WTC11 (cell line): Measurements from ENCODE around the gene EPHA1. TPM values are rescaled to one million over a fixed set of nuclear protein-coding genes. Genes with fewer than 3 reads are reported as not detected.

Experiments
- ATAC-seq: fragments of 200-7000 bp; cut with Tn5 transposase; 2 replicates; pipeline ENCODE4 v1.10.0; 2021; ENCODE audit warnings: mild to moderate bottlenecking, moderate library complexity
- CTCF ChIA-PET: fragments of 300-600 bp; sonication (Branson Sonifier 250); formaldehyde crosslinking; loops from one replicate; lab custom pipeline; 2021; ENCODE audit warnings: antibody characterized with exemption; lab: Charles Lee
- POLR2A ChIA-PET: fragments of 350-600 bp; sonication (Branson Sonifier 250); formaldehyde crosslinking; loops from one replicate; lab custom pipeline; 2021; ENCODE audit warnings: antibody characterized with exemption; lab: Charles Lee
- DNase-seq: peaks from one replicate; pipeline ENCODE4 v3.0.0; 2021; ENCODE audit warnings: low spot score
- H3K27ac Mint-ChIP-seq: 2 replicates; pipeline ENCODE4 v1.8.0; 2021; ENCODE audit warnings: mixed read lengths
- H3K27me3 Mint-ChIP-seq: 2 replicates; pipeline ENCODE4 v1.8.0; 2021; ENCODE audit warnings: low read depth, mild to moderate bottlenecking, moderate library complexity, mixed read lengths
- H3K36me3 Mint-ChIP-seq: 2 replicates; pipeline ENCODE4 v1.8.0; 2021; ENCODE audit warnings: mixed read lengths
- H3K4me1 Mint-ChIP-seq: 2 replicates; pipeline ENCODE4 v1.8.0; 2022; ENCODE audit warnings: mixed read lengths
- H3K4me3 Mint-ChIP-seq: 2 replicates; pipeline ENCODE4 v1.8.0; 2021; ENCODE audit warnings: mild to moderate bottlenecking, moderate library complexity, mixed read lengths
- H3K9me3 Mint-ChIP-seq: 2 replicates; pipeline ENCODE4 v1.8.0; 2021; ENCODE audit warnings: mixed read lengths
- ATF1 ChIP-seq: sonication (generic); formaldehyde crosslinking; IDR thresholded peaks from 2 replicates; pipeline ENCODE4 v1.8.1; 2023; ENCODE audit warnings: mild to moderate bottlenecking, moderate library complexity, missing genetic modification reagents
- CREM ChIP-seq: sonication (generic); formaldehyde crosslinking; IDR thresholded peaks from 2 replicates; pipeline ENCODE4 v1.8.1; 2022; ENCODE audit warnings: mild to moderate bottlenecking, missing genetic modification reagents, moderate library complexity
- FOXJ3 ChIP-seq: sonication (generic); formaldehyde crosslinking; IDR thresholded peaks from 2 replicates; pipeline ENCODE4 v1.9.0; 2021; ENCODE audit warnings: missing genetic modification reagents, mild to moderate bottlenecking, borderline replicate concordance
- GABPB1 ChIP-seq: sonication (generic); formaldehyde crosslinking; IDR thresholded peaks from 2 replicates; pipeline ENCODE4 v1.8.1; 2023; ENCODE audit warnings: mild to moderate bottlenecking, missing genetic modification reagents
- GTF2I ChIP-seq: fragments of 250-450 bp; sonication (Bioruptor Pico); conservative IDR thresholded peaks from 2 replicates; pipeline ENCODE4 v1.4.0; 2021; ENCODE audit warnings: mild to moderate bottlenecking
- MXD4 ChIP-seq: fragments of 250-450 bp; sonication (Bioruptor Pico); IDR thresholded peaks from 2 replicates; pipeline ENCODE4 v1.8.0; 2021; ENCODE audit warnings: mild to moderate bottlenecking, moderate library complexity, borderline replicate concordance
- NFATC4 ChIP-seq: fragments of 250-450 bp; sonication (Bioruptor Pico); IDR thresholded peaks from 2 replicates; pipeline ENCODE4 v1.9.0; 2021; ENCODE audit warnings: mild to moderate bottlenecking
- RELA ChIP-seq: sonication (generic); formaldehyde crosslinking; IDR thresholded peaks from 2 replicates; pipeline ENCODE4 v1.8.1; 2022; ENCODE audit warnings: missing genetic modification reagents, mild to moderate bottlenecking, borderline replicate concordance
- ZNF263 ChIP-seq: sonication (generic); formaldehyde crosslinking; IDR thresholded peaks from 2 replicates; pipeline ENCODE4 v1.8.1; 2022; ENCODE audit warnings: low read depth, mild to moderate bottlenecking, moderate library complexity, missing genetic modification reagents
- ZNF423 ChIP-seq: fragments of 250-450 bp; sonication (Bioruptor Pico); IDR thresholded peaks from 2 replicates; pipeline ENCODE4 v2.1.2; 2022; ENCODE audit warnings: mild to moderate bottlenecking, moderate library complexity
- ZNF671 ChIP-seq: fragments of 250-450 bp; sonication (Bioruptor Pico); IDR thresholded peaks from 2 replicates; pipeline ENCODE4 v1.8.0; 2021; ENCODE audit warnings: mild to moderate bottlenecking
- total RNA-seq: library from RNA; stranded (reverse); gene quantifications from 3 replicates; pipeline ENCODE4 v1.2.3, GENCODE V29; 2021
- TF ChIP-seq, protein P1 (sequence below): sonication (generic); formaldehyde crosslinking; conservative IDR thresholded peaks from 2 replicates; pipeline ENCODE4 v1.8.1; 2022; ENCODE audit warnings: mild to moderate bottlenecking, missing genetic modification reagents
- TF ChIP-seq, protein P2 (sequence below): sonication (generic); formaldehyde crosslinking; IDR thresholded peaks from 2 replicates; pipeline ENCODE4 v1.8.0; 2022; ENCODE audit warnings: missing genetic modification reagents
- TF ChIP-seq, protein P3 (sequence below): sonication (generic); formaldehyde crosslinking; IDR thresholded peaks from 2 replicates; pipeline ENCODE4 v1.8.0; 2022; ENCODE audit warnings: mild to moderate bottlenecking, missing genetic modification reagents
- TF ChIP-seq, protein P4 (sequence below): sonication (generic); formaldehyde crosslinking; IDR thresholded peaks from 2 replicates; pipeline ENCODE4 v1.8.1; 2023; ENCODE audit warnings: mild to moderate bottlenecking, missing genetic modification reagents, borderline replicate concordance
- TF ChIP-seq, protein P5 (sequence below): fragments of 250-450 bp; sonication (Bioruptor Pico); IDR thresholded peaks from 2 replicates; pipeline ENCODE4 v1.9.0; 2021; ENCODE audit warnings: moderate library complexity, mild to moderate bottlenecking, inconsistent platforms, borderline replicate concordance
- TF ChIP-seq, protein P6 (sequence below): fragments of 250-450 bp; sonication (Bioruptor Pico); conservative IDR thresholded peaks from 2 replicates; pipeline ENCODE4 v1.9.0; 2021; ENCODE audit warnings: mild to moderate bottlenecking
- TF ChIP-seq, protein P7 (sequence below): sonication (generic); formaldehyde crosslinking; IDR thresholded peaks from 2 replicates; pipeline ENCODE4 v1.8.1; 2023; ENCODE audit warnings: mild to moderate bottlenecking, missing genetic modification reagents, moderate library complexity

EPHA1 gene
- total RNA-seq, 1 experiment from 2014 or later, result 203 TPM

DNA sequence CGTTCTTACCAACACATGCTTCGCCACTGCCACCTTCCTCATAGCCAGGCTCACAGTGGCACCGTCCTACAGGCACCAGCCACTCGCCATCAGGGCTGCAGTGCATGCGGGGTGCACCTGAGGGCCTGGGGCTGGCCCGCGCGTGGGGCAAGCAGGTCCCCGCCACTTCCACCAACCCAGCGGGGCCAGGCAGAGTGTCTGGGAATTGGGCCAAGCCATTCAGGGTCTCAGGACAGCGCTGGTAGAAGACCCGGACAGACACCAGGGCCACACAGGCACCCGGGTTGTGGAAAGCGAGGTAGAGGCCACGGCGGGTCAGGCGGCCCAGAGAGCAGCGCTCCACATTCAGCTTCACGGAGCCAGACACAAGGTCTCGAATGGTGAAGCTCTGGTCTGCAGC lies 9.0 kb downstream of the EPHA1 start:
- H3K4me3 Mint-ChIP-seq, result no peak overlapping the region
- H3K27ac Mint-ChIP-seq, result no peak overlapping the region
- peaks cover 88% of the 10 kb centered on the region for H3K36me3 Mint-ChIP-seq
- CTCF ChIA-PET, result no interaction called here
- POLR2A ChIA-PET, result interaction anchor here (1.2 kb wide), 1 partner anchor 8 kb away, joined by 3 read pairs; the partner anchor contains the start of gene EPHA1
- TF ChIP-seq, protein P1, sequence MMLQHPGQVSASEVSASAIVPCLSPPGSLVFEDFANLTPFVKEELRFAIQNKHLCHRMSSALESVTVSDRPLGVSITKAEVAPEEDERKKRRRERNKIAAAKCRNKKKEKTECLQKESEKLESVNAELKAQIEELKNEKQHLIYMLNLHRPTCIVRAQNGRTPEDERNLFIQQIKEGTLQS (CRISPR knock-in tag), result no peak
- TF ChIP-seq CREM (no peak), GABPB1 (CRISPR knock-in tag) (no peak), GTF2I (CRISPR knock-in tag) (no peak), ZNF671 (CRISPR knock-in tag) (no peak), ZNF263 (CRISPR knock-in tag) (no peak), MXD4 (no peak), FOXJ3 (no peak)
- TF ChIP-seq, protein P2, sequence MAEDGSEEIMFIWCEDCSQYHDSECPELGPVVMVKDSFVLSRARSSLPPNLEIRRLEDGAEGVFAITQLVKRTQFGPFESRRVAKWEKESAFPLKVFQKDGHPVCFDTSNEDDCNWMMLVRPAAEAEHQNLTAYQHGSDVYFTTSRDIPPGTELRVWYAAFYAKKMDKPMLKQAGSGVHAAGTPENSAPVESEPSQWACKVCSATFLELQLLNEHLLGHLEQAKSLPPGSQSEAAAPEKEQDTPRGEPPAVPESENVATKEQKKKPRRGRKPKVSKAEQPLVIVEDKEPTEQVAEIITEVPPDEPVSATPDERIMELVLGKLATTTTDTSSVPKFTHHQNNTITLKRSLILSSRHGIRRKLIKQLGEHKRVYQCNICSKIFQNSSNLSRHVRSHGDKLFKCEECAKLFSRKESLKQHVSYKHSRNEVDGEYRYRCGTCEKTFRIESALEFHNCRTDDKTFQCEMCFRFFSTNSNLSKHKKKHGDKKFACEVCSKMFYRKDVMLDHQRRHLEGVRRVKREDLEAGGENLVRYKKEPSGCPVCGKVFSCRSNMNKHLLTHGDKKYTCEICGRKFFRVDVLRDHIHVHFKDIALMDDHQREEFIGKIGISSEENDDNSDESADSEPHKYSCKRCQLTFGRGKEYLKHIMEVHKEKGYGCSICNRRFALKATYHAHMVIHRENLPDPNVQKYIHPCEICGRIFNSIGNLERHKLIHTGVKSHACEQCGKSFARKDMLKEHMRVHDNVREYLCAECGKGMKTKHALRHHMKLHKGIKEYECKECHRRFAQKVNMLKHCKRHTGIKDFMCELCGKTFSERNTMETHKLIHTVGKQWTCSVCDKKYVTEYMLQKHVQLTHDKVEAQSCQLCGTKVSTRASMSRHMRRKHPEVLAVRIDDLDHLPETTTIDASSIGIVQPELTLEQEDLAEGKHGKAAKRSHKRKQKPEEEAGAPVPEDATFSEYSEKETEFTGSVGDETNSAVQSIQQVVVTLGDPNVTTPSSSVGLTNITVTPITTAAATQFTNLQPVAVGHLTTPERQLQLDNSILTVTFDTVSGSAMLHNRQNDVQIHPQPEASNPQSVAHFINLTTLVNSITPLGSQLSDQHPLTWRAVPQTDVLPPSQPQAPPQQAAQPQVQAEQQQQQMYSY (CRISPR knock-in tag), result no peak
- TF ChIP-seq, protein P3, sequence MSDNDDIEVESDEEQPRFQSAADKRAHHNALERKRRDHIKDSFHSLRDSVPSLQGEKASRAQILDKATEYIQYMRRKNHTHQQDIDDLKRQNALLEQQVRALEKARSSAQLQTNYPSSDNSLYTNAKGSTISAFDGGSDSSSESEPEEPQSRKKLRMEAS, result no peak
- TF ChIP-seq, protein P4, sequence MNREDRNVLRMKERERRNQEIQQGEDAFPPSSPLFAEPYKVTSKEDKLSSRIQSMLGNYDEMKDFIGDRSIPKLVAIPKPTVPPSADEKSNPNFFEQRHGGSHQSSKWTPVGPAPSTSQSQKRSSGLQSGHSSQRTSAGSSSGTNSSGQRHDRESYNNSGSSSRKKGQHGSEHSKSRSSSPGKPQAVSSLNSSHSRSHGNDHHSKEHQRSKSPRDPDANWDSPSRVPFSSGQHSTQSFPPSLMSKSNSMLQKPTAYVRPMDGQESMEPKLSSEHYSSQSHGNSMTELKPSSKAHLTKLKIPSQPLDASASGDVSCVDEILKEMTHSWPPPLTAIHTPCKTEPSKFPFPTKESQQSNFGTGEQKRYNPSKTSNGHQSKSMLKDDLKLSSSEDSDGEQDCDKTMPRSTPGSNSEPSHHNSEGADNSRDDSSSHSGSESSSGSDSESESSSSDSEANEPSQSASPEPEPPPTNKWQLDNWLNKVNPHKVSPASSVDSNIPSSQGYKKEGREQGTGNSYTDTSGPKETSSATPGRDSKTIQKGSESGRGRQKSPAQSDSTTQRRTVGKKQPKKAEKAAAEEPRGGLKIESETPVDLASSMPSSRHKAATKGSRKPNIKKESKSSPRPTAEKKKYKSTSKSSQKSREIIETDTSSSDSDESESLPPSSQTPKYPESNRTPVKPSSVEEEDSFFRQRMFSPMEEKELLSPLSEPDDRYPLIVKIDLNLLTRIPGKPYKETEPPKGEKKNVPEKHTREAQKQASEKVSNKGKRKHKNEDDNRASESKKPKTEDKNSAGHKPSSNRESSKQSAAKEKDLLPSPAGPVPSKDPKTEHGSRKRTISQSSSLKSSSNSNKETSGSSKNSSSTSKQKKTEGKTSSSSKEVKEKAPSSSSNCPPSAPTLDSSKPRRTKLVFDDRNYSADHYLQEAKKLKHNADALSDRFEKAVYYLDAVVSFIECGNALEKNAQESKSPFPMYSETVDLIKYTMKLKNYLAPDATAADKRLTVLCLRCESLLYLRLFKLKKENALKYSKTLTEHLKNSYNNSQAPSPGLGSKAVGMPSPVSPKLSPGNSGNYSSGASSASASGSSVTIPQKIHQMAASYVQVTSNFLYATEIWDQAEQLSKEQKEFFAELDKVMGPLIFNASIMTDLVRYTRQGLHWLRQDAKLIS (CRISPR knock-in tag), result no peak
- TF ChIP-seq, all 79 proteins: peak for 0
- DNase-seq (no peak), ATAC-seq (no peak)
- peaks cover 10% of the 10 kb centered on the region for H3K4me1 Mint-ChIP-seq
- no peaks in the 10 kb centered on the region for H3K27me3 Mint-ChIP-seq
- no peaks in the 10 kb centered on the region for H3K9me3 Mint-ChIP-seq

DNA sequence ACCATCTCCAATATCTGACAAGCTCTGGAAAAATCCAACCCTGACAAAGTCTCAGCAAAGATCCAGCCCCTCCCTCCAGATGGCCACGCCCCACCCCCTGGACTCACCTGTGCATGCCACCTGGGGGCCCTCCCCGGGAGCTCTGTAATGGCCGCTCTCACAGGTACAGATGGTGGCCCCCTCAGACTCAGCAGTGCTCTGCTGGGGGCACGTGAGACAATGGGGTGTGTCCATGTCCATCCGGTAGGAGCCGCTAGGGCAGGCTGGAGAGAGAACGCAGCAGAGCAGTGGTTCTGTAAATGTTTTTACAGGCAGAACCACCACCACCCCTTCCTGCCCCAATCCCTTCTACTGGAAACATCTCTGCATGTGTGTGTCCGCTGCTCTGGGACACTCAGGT lies 9.5 kb downstream of the EPHA1 start:
- CTCF ChIA-PET, result interaction anchor here (0.8 to 1.0 kb wide), 3 partner anchors 9 to 19 kb away, joined by 3 to 6 read pairs (median 4); partner anchors contain the start of gene EPHA1

More for the DNA sequence above, 9.5 kb downstream of the EPHA1 start:
- peaks cover 8% of the 10 kb centered on the region for H3K4me1 Mint-ChIP-seq
- no peak overlapping the region for H3K4me3 Mint-ChIP-seq
- DNase-seq (no peak), ATAC-seq (no peak)
- H3K27ac Mint-ChIP-seq, result no peak overlapping the region
- TF ChIP-seq RELA (CRISPR knock-in tag) (no peak), ZNF423 (CRISPR knock-in tag) (no peak), NFATC4 (no peak), ATF1 (no peak)
- TF ChIP-seq, protein P5, sequence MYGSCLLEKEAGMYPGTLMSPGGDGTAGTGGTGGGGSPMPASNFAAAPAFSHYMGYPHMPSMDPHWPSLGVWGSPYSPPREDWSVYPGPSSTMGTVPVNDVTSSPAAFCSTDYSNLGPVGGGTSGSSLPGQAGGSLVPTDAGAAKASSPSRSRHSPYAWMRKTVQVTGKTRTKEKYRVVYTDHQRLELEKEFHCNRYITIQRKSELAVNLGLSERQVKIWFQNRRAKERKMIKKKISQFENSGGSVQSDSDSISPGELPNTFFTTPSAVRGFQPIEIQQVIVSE, result no peak
- TF ChIP-seq, protein P6, sequence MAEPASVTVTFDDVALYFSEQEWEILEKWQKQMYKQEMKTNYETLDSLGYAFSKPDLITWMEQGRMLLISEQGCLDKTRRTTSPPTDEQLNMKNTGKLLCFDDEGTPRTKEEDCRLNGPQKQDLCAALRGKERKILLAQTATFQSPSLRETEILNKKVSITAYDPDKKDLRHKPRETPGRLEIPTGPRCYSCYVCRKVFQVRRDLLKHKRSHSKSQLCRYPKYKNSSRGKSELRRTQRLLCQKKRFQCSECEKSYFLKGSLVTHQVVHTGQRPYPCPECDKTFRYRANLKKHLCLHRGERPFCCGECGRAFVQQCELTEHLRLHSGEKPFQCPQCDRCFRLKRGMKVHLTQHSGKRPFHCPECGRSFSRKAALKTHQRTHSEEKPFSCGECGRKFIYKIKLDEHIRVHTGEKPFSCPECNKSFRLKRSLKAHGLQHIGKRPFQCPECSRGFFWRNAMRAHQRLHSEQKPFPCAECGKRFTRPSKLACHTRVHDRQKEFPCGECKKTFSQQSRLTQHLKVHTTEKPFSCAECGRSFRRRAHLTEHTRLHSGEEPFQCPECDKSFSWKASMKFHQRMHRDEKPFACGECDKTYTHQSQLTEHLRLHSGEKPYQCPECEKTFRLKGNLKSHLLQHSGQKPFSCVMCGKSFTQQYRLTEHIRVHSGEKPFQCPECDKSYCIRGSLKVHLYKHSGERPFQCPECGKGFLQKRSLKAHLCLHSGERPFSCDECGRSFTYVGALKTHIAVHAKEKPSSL (CRISPR knock-in tag), result no peak
- TF ChIP-seq, protein P7, sequence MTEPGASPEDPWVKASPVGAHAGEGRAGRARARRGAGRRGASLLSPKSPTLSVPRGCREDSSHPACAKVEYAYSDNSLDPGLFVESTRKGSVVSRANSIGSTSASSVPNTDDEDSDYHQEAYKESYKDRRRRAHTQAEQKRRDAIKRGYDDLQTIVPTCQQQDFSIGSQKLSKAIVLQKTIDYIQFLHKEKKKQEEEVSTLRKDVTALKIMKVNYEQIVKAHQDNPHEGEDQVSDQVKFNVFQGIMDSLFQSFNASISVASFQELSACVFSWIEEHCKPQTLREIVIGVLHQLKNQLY, result no peak
- H3K36me3 Mint-ChIP-seq, result peaks cover 89% of the 10 kb centered on the region
- POLR2A ChIA-PET, result interaction anchor here (1.2 kb wide), 1 partner anchor 9 kb away, joined by 3 read pairs; the partner anchor contains the start of gene EPHA1
- H3K9me3 Mint-ChIP-seq, result no peaks in the 10 kb centered on the region
- H3K27me3 Mint-ChIP-seq, result no peaks in the 10 kb centered on the region
